Lower lobe of right lung (tissue), 2 donors: ENCODE results near the gene GRB14. TPM values are rescaled to one million over a fixed set of nuclear protein-coding genes. Genes with fewer than 3 reads are reported as not detected.

Source experiments
- ATAC-seq, 2 donors: fragments of 200-7000 bp; cut with Tn5 transposase; one replicate each; pipeline ENCODE4 v1.9.1; 2020 to 2022; ENCODE audit warnings: mild to moderate bottlenecking in 2 of 2, moderate library complexity in 2 of 2
- DNase-seq: peaks from one replicate; pipeline ENCODE4 v3.0.0-alpha.2; 2020
- H3K27ac ChIP-seq: fragments of 200-600 bp; one replicate; pipeline ENCODE4 v1.8.0; 2022
- H3K27me3 ChIP-seq: fragments of 200-600 bp; one replicate; pipeline ENCODE4 v1.8.0; 2022; ENCODE audit warnings: low read depth
- H3K36me3 ChIP-seq: fragments of 200-600 bp; one replicate; pipeline ENCODE4 v1.8.0; 2022; ENCODE audit warnings: mild to moderate bottlenecking
- H3K4me1 ChIP-seq: fragments of 200-600 bp; one replicate; pipeline ENCODE4 v1.8.0; 2022
- H3K4me3 ChIP-seq: fragments of 200-600 bp; one replicate; pipeline ENCODE4 v1.8.0; 2022; ENCODE audit warnings: mild to moderate bottlenecking
- H3K9me3 ChIP-seq: fragments of 200-600 bp; one replicate; pipeline ENCODE4 v1.8.0; 2022
- intact Hi-C: fragments of 100-400 bp; cut with DNase I; formaldehyde crosslinking; loops from one replicate; pipeline ENCODE4 v1.11.0; 2022
- total RNA-seq: library from RNA; stranded (reverse); fragmentation: NEBNext Ultra II Directional; extraction: Animal tissue kit (Norgen Biotek cat#: 25700); gene quantifications from one replicate; pipeline ENCODE4 v1.2.1, GENCODE V29; 2021
- TF ChIP-seq, protein P1 (sequence below): fragments of 200-600 bp; IDR thresholded peaks from one replicate; pipeline ENCODE4 v1.8.0; 2022; ENCODE audit warnings: antibody characterized with exemption, mild to moderate bottlenecking
- donor health status: DM: no; HTN: yes; CAD: no; lungs with severe emphysema.

The GRB14 gene
- total RNA-seq, 1 donor from 2014 or later: 4.6 TPM

DNA sequence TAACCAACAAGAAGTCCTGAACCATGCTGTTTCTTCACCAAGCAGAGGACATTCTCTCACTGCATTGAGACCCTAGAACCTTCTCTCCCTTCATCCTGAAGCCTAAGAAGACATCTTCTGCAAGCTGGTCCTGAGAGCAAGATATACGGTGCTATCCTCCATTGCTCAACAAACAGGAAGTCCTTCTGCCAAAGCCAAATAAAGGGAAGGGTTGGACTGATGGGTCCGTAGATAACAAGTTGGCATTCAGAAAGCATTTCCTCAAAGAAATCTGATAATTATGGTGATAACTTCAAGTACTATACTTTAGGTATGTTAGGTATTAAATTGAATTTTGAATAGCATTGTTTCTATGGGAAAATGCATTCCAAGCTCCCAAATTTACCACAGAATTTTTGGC, 23.3 kb downstream of the GRB14 start:
- Histone ChIP-seq H3K27me3 (no peaks in the 10 kb centered on the region), H3K4me3 (no peak overlapping the region), H3K9me3 (no peaks in the 10 kb centered on the region), H3K36me3 (no peaks in the 10 kb centered on the region), H3K27ac (no peak overlapping the region), H3K4me1 (no peaks in the 10 kb centered on the region)
- TF ChIP-seq, protein P1, sequence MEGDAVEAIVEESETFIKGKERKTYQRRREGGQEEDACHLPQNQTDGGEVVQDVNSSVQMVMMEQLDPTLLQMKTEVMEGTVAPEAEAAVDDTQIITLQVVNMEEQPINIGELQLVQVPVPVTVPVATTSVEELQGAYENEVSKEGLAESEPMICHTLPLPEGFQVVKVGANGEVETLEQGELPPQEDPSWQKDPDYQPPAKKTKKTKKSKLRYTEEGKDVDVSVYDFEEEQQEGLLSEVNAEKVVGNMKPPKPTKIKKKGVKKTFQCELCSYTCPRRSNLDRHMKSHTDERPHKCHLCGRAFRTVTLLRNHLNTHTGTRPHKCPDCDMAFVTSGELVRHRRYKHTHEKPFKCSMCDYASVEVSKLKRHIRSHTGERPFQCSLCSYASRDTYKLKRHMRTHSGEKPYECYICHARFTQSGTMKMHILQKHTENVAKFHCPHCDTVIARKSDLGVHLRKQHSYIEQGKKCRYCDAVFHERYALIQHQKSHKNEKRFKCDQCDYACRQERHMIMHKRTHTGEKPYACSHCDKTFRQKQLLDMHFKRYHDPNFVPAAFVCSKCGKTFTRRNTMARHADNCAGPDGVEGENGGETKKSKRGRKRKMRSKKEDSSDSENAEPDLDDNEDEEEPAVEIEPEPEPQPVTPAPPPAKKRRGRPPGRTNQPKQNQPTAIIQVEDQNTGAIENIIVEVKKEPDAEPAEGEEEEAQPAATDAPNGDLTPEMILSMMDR: no peak
- ATAC-seq (no peak), DNase-seq (no peak)
- intact Hi-C loops: no loop called here

DNA sequence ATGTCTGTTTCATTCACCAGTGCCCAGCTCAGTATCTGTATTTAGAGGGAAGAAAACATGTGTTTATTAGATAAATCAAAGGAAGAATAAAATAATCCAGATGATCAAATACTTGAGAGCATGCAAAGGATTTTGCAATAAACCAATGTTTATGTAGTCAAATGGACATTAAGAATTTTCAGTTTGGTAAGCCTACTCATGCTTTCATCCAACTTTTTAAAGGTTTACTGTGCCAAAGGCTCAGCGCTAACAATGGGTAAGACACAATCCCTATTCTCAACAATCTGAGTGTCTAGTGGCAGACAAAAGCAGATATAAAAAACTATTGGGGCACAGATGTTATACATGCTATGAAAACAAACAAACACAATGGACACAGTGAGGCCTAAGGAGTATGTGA, 26.3 kb downstream of the GRB14 start:
- H3K9me3 ChIP-seq: no peaks in the 10 kb centered on the region
- no peak overlapping the region for H3K4me3 ChIP-seq
- no peaks in the 10 kb centered on the region for H3K27me3 ChIP-seq
- no peaks in the 10 kb centered on the region for H3K4me1 ChIP-seq
- no peaks in the 10 kb centered on the region for H3K36me3 ChIP-seq
- intact Hi-C loops: no loop called here
- ATAC-seq (no peak), DNase-seq (no peak)
- no peak overlapping the region for H3K27ac ChIP-seq
- TF ChIP-seq, protein P1: no peak

DNA sequence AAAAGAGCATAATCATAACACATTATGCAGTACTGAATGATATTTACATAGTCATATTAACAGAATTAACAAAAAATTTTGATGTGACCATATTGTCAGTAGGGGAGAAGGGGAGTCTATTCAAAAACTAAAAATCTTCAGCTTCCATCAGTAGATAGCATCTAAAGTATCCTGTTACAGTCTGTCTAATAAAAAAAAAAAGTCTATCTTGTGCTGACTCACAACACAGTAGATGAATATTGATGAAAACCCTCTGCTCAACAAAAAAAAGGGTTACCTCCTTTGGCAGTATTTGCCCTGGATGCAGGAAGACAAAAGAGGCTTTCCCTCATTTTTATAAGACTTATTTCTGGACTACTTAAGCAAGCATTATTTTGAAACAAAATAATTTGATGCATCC, 27.3 kb downstream of the GRB14 start:
- Histone ChIP-seq H3K36me3 (no peaks in the 10 kb centered on the region), H3K27ac (no peak overlapping the region), H3K4me3 (no peak overlapping the region), H3K4me1 (no peaks in the 10 kb centered on the region), H3K9me3 (no peaks in the 10 kb centered on the region), H3K27me3 (no peaks in the 10 kb centered on the region)
- TF ChIP-seq, protein P1: no peak
- intact Hi-C loops: no loop called here
- ATAC-seq: no peak
- DNase-seq: no peak

DNA sequence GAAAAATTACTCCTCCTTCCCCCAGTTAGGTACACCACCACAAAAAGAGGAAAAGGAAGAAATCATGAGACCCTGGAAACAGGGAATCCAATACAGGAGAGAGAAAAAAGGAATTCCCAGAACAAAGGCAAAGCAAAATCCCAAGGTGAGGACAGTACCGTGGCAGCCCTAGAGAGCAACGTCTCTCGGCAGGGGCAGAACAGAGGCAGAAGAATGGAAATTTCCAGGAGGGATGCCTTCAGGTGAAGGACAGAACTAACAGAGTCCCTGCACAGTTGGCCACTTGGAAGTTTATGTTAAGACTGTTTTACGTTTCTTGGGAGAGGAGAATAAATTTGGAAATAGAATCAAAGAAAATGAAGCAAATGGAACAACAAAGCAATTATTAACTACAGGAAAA, 27.7 kb downstream of the GRB14 start:
- intact Hi-C loops: no loop called here
- H3K36me3 ChIP-seq: no peaks in the 10 kb centered on the region

DNA sequence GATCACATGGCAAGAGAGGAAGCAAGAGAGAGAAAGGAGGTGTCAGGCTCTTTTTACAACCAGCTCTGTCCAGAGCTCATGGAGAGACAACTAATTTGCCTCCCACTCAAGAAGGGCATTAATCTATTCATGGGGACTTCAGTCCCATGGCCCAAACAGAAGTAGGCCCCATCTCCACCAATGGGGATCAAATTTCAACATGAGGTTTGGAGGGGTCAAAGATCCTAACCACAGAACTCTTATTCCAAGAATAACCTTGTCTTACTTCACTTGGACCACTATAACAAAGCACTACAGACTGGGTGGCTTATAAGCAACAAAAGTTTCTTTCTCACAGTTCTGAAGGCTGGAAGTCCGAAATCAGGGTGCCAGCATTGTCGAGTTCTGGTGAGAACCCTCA, 31.8 kb downstream of the GRB14 start:
- ATAC-seq (no peak), DNase-seq (no peak)
- intact Hi-C loops: no loop called here
- Histone ChIP-seq H3K27ac (no peak overlapping the region), H3K27me3 (no peaks in the 10 kb centered on the region), H3K4me1 (no peaks in the 10 kb centered on the region), H3K9me3 (no peaks in the 10 kb centered on the region), H3K4me3 (no peak overlapping the region), H3K36me3 (no peaks in the 10 kb centered on the region)
- TF ChIP-seq, protein P1: no peak

More for the DNA sequence above, 27.7 kb downstream of the GRB14 start:
- Histone ChIP-seq H3K4me1 (no peaks in the 10 kb centered on the region), H3K4me3 (no peak overlapping the region), H3K27me3 (no peaks in the 10 kb centered on the region), H3K9me3 (no peaks in the 10 kb centered on the region), H3K27ac (no peak overlapping the region)
- TF ChIP-seq, protein P1: no peak
- no peak for ATAC-seq
- DNase-seq: no peak

DNA sequence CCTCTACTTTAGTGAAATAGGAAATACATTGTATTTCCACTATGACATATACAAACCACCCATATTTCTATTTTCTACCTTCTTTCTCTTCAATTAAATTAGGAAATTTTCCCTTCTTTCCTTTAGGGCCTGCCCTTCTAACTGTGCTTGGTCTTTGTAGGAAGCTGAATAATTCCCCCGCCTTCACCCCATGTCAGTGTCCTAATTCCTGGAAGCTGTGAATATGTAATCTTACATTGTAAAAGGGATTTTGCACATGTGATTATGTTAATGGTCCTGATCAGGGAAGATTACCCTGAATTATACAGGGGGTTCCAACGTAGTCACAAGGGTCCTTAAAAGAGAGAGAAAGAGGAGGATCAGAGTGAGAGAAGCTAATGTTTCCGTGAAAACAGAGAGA, 40.2 kb downstream of the GRB14 start:
- DNase-seq (no peak), ATAC-seq (no peak)
- no peaks in the 10 kb centered on the region for H3K27me3 ChIP-seq
- no peak overlapping the region for H3K4me3 ChIP-seq
- TF ChIP-seq, protein P1: no peak
- no peaks in the 10 kb centered on the region for H3K9me3 ChIP-seq
- intact Hi-C loops: no loop called here
- H3K36me3 ChIP-seq: no peaks in the 10 kb centered on the region
- H3K4me1 ChIP-seq: no peaks in the 10 kb centered on the region
- no peak overlapping the region for H3K27ac ChIP-seq
